ENCODE measurements around the gene HBQ1.
A peak's percentile ranks its signal among the peaks of the same experiment; 100 is the strongest.

The HBQ1 gene

GRCh38 chr16:142405-142967, 37.8 kb upstream of the HBQ1 start:
- no peak overlapping the region for H3K27ac ChIP-seq

GRCh38 chr16:143047-143446, 37.2 kb upstream of the HBQ1 start:
- H3K27ac ChIP-seq: peak overlapping the region; percentile 42
- ChIA-PET CTCF (interaction anchor here (0.6 kb wide), 1 partner anchor 27 kb away, joined by 3 read pairs; no protein-coding TSS in a partner anchor), POLR2A (ENCODE audit: low non-redundant PET) (no interaction called here)
- TF ChIP-seq CTCF (conservative IDR thresholded peaks at IDR 0.05; ENCODE audit: low read depth): no peak
- DNase-seq (ENCODE audit: low spot score): no peak

More at GRCh38 chr16:142405-142967, 37.8 kb upstream of the HBQ1 start:
- ChIA-PET CTCF (no interaction called here), POLR2A (ENCODE audit: low non-redundant PET) (no interaction called here)
- no peak for DNase-seq (ENCODE audit: low spot score)
- TF ChIP-seq CTCF (conservative IDR thresholded peaks at IDR 0.05; ENCODE audit: low read depth): no peak

- POLR2A ChIA-PET (ENCODE audit: low non-redundant PET): no interaction called here
- DNase-seq (ENCODE audit: low spot score): no peak
- no peak for TF ChIP-seq CTCF (conservative IDR thresholded peaks at IDR 0.05; ENCODE audit: low read depth)
- CTCF ChIA-PET: interaction anchor here (0.6 kb wide), 1 partner anchor 27 kb away, joined by 3 read pairs; no protein-coding TSS in a partner anchor
- peak overlapping the region; percentile 42 for H3K27ac ChIP-seq
Measured at GRCh38 chr16:143456-143855, 36.8 kb upstream of the HBQ1 start.

- H3K27ac ChIP-seq: no peak overlapping the region
- ChIA-PET CTCF (no interaction called here), POLR2A (ENCODE audit: low non-redundant PET) (no interaction called here)
- no peak for TF ChIP-seq CTCF (conservative IDR thresholded peaks at IDR 0.05; ENCODE audit: low read depth)
- DNase-seq (ENCODE audit: low spot score): no peak
Measured at GRCh38 chr16:144797-145252, 35.4 kb upstream of the HBQ1 start.

GRCh38 chr16:146646-147045, 33.6 kb upstream of the HBQ1 start:
- no peak overlapping the region for H3K27ac ChIP-seq
- no peak for DNase-seq (ENCODE audit: low spot score)
- TF ChIP-seq CTCF (conservative IDR thresholded peaks at IDR 0.05; ENCODE audit: low read depth): no peak
- CTCF ChIA-PET: no interaction called here
- POLR2A ChIA-PET (ENCODE audit: low non-redundant PET): no interaction called here

GRCh38 chr16:149024-149660, 31.1 kb upstream of the HBQ1 start:
- TF ChIP-seq CTCF (conservative IDR thresholded peaks at IDR 0.05; ENCODE audit: low read depth): no peak
- ChIA-PET CTCF (interaction anchor here (0.6 to 0.7 kb wide), 2 partner anchors 11 to 83 kb away, joined by 3 to 5 read pairs; no protein-coding TSS in a partner anchor), POLR2A (ENCODE audit: low non-redundant PET) (interaction anchor here (0.7 kb wide), 1 partner anchor 164 kb away, joined by 3 read pairs; no protein-coding TSS in a partner anchor)
- H3K27ac ChIP-seq: no peak overlapping the region
- DNase-seq (ENCODE audit: low spot score): no peak

Measured in RWPE1 (cell line).